Astrocyte (in vitro differentiated cells and primary cell): ENCODE measurements around the gene CACNB2. TPM values are rescaled to one million over a fixed set of nuclear protein-coding genes. Genes with fewer than 3 reads are reported as not detected.

Experiments
- DNase-seq: peaks from one replicate; pipeline ENCODE4 v3.0.0-alpha.2; 2010; ENCODE audit warnings: low read depth
- FAIRE-seq: peaks from 2 replicates; lab custom pipeline; 2011; peaks lifted over from hg19 to GRCh38; lab: Jason Lieb, UNC
- H2AFZ ChIP-seq: 2 replicates; pipeline ENCODE4 v1.6.0; 2012; ENCODE audit warnings: low read depth, low read length, inconsistent platforms
- H3K27ac ChIP-seq: 2 replicates; pipeline ENCODE4 v1.5.1; 2011; ENCODE audit warnings: low read depth, low read length, inconsistent platforms
- H3K27me3 ChIP-seq: 2 replicates; pipeline ENCODE4 v1.6.0; 2011; ENCODE audit warnings: low read length, inconsistent platforms; ENCODE audit not compliant: insufficient read depth
- H3K36me3 ChIP-seq: 2 replicates; pipeline ENCODE4 v1.5.1; 2011; ENCODE audit warnings: low read length, inconsistent platforms; ENCODE audit not compliant: insufficient read depth
- H3K4me1 ChIP-seq: 2 replicates; pipeline ENCODE4 v1.5.1; 2011; ENCODE audit warnings: low read length, inconsistent platforms; ENCODE audit not compliant: insufficient read depth
- H3K4me2 ChIP-seq: 2 replicates; pipeline ENCODE4 v1.6.0; 2012; ENCODE audit warnings: low read length, inconsistent platforms
- H3K4me3 ChIP-seq: 2 replicates; pipeline ENCODE4 v1.5.1; 2011; ENCODE audit warnings: low read depth, mild to moderate bottlenecking, low read length, inconsistent platforms; ENCODE audit not compliant: insufficient read depth
- H3K79me2 ChIP-seq: 2 replicates; pipeline ENCODE4 v1.6.0; 2012; ENCODE audit warnings: mild to moderate bottlenecking, low read length, inconsistent platforms; ENCODE audit not compliant: insufficient read depth
- H3K9ac ChIP-seq: 2 replicates; pipeline ENCODE4 v1.6.0; 2012; ENCODE audit warnings: mild to moderate bottlenecking, low read length, inconsistent platforms
- H3K9me3 ChIP-seq: 2 replicates; pipeline ENCODE4 v1.5.1; 2012; ENCODE audit warnings: low read depth, mild to moderate bottlenecking, low read length, inconsistent platforms; ENCODE audit not compliant: insufficient read depth
- H4K20me1 ChIP-seq: 2 replicates; pipeline ENCODE4 v1.6.0; 2012; ENCODE audit warnings: low read length, inconsistent platforms; ENCODE audit not compliant: insufficient read depth
- H3K27ac Mint-ChIP-seq: one replicate; pipeline ENCODE4 v1.8.0; 2021; ENCODE audit warnings: mild to moderate bottlenecking, mixed read lengths; ENCODE audit not compliant: unreplicated experiment
- H3K27me3 Mint-ChIP-seq: one replicate; pipeline ENCODE4 v1.8.0; 2021; ENCODE audit warnings: low read depth, mixed read lengths; ENCODE audit not compliant: unreplicated experiment
- H3K36me3 Mint-ChIP-seq: one replicate; pipeline ENCODE4 v1.8.0; 2021; ENCODE audit warnings: low read depth, mixed read lengths; ENCODE audit not compliant: unreplicated experiment
- H3K4me1 Mint-ChIP-seq: one replicate; pipeline ENCODE4 v1.8.0; 2021; ENCODE audit warnings: low read depth, mixed read lengths; ENCODE audit not compliant: unreplicated experiment
- H3K4me3 Mint-ChIP-seq: one replicate; pipeline ENCODE4 v1.8.0; 2021; ENCODE audit warnings: mild to moderate bottlenecking, moderate library complexity, mixed read lengths; ENCODE audit not compliant: unreplicated experiment
- H3K9me3 Mint-ChIP-seq: one replicate; pipeline ENCODE4 v1.8.0; 2021; ENCODE audit warnings: mild to moderate bottlenecking, mixed read lengths; ENCODE audit not compliant: unreplicated experiment
- EZH2 ChIP-seq: IDR thresholded peaks from 2 replicates; pipeline ENCODE4 v1.6.1; 2012; ENCODE audit warnings: mild to moderate bottlenecking, low read length, inconsistent platforms; ENCODE audit not compliant: insufficient read depth
- total RNA-seq: library from RNA; stranded (reverse); gene quantifications from 2 replicates; pipeline ENCODE4 v1.2.1, GENCODE V29; 2021
- TF ChIP-seq, protein P1 (sequence below): IDR thresholded peaks from 2 replicates; pipeline ENCODE4 v1.5.1; 2011; ENCODE audit warnings: low read depth, mild to moderate bottlenecking, inconsistent platforms, low read length, moderate library complexity; ENCODE audit not compliant: insufficient read depth

Gene CACNB2
- total RNA-seq, 1 donor from 2014 or later = 0.66 TPM

DNA sequence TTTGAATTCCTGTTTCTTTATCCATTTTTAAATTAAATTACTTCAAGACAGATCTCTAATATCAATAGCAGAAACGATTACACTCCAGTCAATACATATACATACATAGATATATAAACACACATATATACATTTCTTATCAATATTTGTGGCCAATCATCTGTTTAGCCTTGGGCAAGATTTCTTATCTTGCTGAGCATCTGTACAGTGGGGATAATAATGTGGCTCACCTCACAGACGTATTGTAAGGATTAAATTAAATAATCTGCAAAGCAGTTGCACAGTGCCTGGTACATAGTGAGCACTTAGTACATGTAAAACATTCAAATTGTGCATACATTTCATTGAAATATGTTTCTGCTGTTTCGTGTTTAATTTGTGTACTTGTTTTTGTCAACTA lies 17.5 kb upstream of the CACNB2 start:
- H3K27me3 Mint-ChIP-seq = no peaks in the 10 kb centered on the region
- Histone ChIP-seq H3K4me2 (no peak overlapping the region), H3K9ac (no peak overlapping the region), H4K20me1 (no peaks in the 10 kb centered on the region), H3K4me1 (no peaks in the 10 kb centered on the region), H3K27ac (no peak overlapping the region), H3K36me3 (no peaks in the 10 kb centered on the region), H3K79me2 (no peaks in the 10 kb centered on the region), H2AFZ (no peak overlapping the region), H3K4me3 (no peak overlapping the region), H3K9me3 (no peaks in the 10 kb centered on the region), H3K27me3 (no peaks in the 10 kb centered on the region)
- DNase-seq (no peak), FAIRE-seq (no peak)
- no peaks in the 10 kb centered on the region for H3K4me1 Mint-ChIP-seq
- no peak for TF ChIP-seq EZH2
- TF ChIP-seq, protein P1, sequence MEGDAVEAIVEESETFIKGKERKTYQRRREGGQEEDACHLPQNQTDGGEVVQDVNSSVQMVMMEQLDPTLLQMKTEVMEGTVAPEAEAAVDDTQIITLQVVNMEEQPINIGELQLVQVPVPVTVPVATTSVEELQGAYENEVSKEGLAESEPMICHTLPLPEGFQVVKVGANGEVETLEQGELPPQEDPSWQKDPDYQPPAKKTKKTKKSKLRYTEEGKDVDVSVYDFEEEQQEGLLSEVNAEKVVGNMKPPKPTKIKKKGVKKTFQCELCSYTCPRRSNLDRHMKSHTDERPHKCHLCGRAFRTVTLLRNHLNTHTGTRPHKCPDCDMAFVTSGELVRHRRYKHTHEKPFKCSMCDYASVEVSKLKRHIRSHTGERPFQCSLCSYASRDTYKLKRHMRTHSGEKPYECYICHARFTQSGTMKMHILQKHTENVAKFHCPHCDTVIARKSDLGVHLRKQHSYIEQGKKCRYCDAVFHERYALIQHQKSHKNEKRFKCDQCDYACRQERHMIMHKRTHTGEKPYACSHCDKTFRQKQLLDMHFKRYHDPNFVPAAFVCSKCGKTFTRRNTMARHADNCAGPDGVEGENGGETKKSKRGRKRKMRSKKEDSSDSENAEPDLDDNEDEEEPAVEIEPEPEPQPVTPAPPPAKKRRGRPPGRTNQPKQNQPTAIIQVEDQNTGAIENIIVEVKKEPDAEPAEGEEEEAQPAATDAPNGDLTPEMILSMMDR = no peak
- H3K27ac Mint-ChIP-seq = no peak overlapping the region
- H3K4me3 Mint-ChIP-seq = no peak overlapping the region
- no peaks in the 10 kb centered on the region for H3K36me3 Mint-ChIP-seq
- H3K9me3 Mint-ChIP-seq = no peaks in the 10 kb centered on the region

DNA sequence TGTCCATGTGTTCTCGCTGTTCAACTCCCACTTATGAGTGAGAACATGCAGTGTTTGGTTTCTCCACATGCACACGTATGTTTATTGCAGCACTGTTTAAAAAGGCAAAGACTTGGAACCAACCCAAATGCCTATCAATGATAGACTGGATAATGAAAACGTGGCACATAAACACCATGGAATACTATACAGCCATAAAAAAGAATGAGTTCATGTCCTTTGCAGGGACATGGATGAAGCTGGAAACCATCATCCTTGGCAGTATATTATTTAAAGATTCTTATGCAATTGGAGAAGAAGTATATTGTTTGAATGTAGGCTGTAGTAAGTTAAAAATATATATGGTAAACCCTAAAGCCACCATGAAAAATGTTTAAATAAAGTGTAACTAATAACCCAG lies 7.2 kb upstream of the CACNB2 start:
- Histone ChIP-seq H3K9ac (no peak overlapping the region), H3K9me3 (no peaks in the 10 kb centered on the region), H3K79me2 (no peaks in the 10 kb centered on the region), H2AFZ (no peak overlapping the region), H3K27me3 (no peaks in the 10 kb centered on the region), H3K36me3 (no peaks in the 10 kb centered on the region), H3K4me2 (no peak overlapping the region), H3K4me1 (no peaks in the 10 kb centered on the region), H3K27ac (no peak overlapping the region), H4K20me1 (no peaks in the 10 kb centered on the region), H3K4me3 (no peak overlapping the region)
- TF ChIP-seq, protein P1 = no peak
- no peak for TF ChIP-seq EZH2
- peaks cover 4% of the 10 kb centered on the region for H3K4me1 Mint-ChIP-seq
- no peak overlapping the region for H3K4me3 Mint-ChIP-seq
- H3K9me3 Mint-ChIP-seq = no peaks in the 10 kb centered on the region
- no peak for FAIRE-seq
- H3K27me3 Mint-ChIP-seq = no peaks in the 10 kb centered on the region
- no peaks in the 10 kb centered on the region for H3K36me3 Mint-ChIP-seq
- DNase-seq = no peak
- no peak overlapping the region for H3K27ac Mint-ChIP-seq

DNA sequence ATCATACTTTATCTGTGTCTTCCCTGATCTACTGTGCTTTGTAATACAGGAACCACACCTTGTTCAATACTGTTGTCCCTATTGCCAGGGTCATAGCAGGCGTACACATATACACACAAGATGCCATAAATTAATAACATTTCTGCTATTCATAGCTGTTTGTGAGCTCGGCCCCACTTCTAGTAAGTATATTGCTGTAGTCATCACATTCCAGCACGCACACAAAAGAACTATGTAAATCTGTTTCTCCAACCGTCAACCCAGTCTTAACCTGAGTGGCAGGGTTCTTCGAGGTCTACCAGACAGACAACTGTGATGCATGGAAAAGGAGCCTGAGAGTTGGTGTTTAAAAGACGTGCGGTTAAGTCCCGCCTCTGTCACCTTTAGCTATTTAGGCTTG lies 5.7 kb upstream of the CACNB2 start:
- Histone ChIP-seq H3K4me2 (no peak overlapping the region), H4K20me1 (no peaks in the 10 kb centered on the region), H3K9me3 (no peaks in the 10 kb centered on the region), H2AFZ (no peak overlapping the region), H3K9ac (no peak overlapping the region), H3K4me3 (no peak overlapping the region), H3K4me1 (no peaks in the 10 kb centered on the region), H3K36me3 (no peaks in the 10 kb centered on the region), H3K27ac (no peak overlapping the region), H3K79me2 (no peaks in the 10 kb centered on the region), H3K27me3 (no peaks in the 10 kb centered on the region)
- FAIRE-seq = no peak
- TF ChIP-seq, protein P1 = no peak
- TF ChIP-seq EZH2 = no peak
- peaks cover 4% of the 10 kb centered on the region for H3K4me1 Mint-ChIP-seq
- no peaks in the 10 kb centered on the region for H3K9me3 Mint-ChIP-seq
- no peak overlapping the region for H3K27ac Mint-ChIP-seq
- H3K4me3 Mint-ChIP-seq = no peak overlapping the region
- no peaks in the 10 kb centered on the region for H3K36me3 Mint-ChIP-seq
- no peak for DNase-seq
- H3K27me3 Mint-ChIP-seq = peaks cover 3% of the 10 kb centered on the region
